ENCODE results near the gene ERN1.
A peak's percentile ranks its signal among the peaks of the same experiment; 100 is the strongest.
"Not testable (repeated sequence)": the region's sequence is repeated elsewhere in the genome, so short reads cannot be mapped to it uniquely, and the experiment has no call there.

Gene ERN1

DNA sequence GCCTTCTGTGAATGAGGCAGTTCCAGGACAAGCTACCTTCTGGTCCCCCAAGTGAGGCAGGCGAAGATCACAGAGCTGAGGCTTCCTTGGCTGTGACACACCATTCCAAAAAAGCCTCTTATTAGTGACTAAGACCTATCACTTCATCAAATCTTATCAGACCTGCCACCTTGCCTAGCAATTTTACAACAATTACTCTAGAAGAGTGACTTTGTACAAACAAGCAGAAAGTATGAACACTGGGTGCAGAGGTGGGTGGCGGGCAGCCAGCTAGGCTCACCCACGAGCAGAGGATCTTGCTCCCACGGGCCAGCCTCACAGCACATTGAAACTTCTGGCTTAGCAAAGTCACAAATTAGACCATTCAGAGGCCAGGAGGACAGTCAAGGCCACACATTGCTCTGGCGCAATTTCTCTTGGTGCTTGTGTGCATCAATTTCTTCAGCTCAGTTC lies 107.3 kb downstream of the ERN1 start:
- DNase-seq, result no peak

DNA sequence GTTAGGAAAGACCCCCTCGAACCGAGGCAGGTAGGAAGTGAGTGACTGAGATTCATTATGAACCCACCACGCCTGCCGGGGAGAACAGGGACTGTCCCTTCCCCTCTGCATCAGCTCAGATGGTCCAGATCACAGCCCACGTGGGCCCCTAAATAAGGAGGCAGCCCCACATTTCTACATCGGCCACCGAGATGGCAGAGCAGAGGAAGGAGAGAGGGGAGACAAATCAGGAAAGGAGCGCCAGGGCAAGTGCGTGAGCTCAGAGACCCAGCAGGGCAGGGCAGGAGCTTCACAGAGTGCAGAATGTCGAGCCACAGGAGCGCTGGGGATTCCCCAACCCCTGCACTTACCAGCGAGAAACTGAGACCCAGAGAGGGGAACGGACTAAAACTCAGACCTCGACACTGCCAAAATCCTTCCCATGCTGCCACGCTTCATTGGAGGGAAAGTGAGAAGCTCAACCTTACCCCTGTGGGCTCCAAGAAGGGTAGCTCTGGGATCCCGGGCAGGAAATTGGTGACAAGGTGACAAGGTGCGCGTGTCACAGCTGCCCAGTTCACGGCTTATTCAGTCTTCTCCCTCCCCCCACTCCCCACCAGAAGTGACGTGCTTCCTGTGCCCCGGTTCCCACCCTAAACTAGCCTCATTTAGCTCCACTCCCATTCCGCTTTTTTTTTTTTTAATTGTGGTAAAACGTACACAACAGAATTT lies 109.7 kb downstream of the ERN1 start, which contains the start of gene ICAM2:
TSS of gene ICAM2 (minus strand) at position 578 of the 711 bp plus-strand sequence. CDS start 13,942 bp downstream, outside the sequence.
- peak; percentile 76 for DNase-seq

GRCh38 chr17:64019551-64019961 lies 110.4 kb downstream of the ERN1 start:
- DNase-seq, result not testable (repeated sequence)

DNA sequence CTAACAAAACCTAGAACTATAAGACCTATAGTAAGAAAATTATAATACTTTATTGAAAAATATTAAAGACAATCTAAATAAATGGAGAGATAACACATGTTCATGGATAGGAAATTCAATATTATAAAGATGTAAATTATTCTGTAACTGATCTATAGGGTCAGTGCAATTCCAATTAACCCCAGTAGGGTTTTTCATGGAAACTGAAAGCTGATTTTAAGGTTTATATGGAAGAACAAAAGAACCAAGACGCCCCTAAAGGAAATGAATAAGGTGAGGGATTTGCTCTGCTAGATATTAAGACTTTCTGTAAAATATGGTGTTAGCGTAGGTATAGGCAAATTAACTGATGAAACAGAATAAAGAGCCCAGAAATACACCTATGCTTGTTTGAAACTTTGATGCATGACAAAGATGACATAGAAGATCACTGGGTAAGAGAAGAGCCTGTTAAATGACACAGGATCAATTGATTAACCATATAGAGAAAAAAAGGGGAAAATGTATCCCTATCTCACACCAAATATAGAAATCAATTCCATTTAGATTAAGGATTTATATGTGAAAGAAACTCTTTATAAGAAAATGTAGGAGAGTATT lies 112.5 kb downstream of the ERN1 start:
- no peak for DNase-seq

DNA sequence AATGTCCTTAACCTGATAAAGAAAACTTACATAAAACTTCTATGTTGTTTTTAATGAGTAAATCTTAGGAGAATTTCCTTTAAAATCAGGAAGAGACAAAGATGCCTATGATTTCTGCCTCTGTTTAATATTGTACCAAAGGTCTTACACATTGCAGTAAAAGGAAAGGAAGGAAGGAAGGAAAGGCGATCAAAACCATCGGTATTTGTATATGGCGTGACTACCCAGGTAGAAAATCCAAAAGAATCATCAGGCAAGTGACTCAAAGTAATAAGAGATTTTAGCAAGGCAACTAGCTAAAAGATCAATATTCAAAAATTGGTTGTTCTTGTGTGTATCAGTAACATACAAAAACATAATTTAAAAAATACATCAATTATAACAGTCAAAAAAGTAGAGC lies 113.0 kb downstream of the ERN1 start:
- no peak for DNase-seq

DNA sequence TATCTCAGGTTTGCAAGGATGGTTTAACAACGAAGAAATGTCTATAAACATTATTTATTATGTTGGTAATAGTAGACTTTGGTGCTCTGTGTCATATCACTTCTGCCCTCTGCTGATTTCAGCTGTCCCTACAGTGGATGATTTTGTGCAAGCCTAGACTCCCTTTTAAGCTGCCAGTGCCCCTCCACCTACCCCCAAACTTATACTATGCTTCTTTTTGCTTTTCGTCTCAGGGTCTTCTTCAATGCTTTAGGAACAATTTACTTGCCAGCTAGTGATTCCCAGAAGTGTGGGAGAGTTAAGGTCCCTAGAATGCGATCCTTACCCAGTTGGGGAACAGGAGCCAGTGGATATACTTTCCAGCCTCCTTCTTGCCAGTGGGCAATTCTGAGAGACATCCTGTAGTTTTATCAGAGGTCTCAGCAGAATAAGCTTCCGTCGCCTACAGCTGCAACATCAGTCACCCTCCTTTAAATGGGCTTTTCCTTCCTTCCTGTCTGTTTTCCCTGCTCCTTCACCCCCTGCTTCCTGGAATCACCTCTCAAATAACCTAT lies 113.6 kb downstream of the ERN1 start:
- no peak for DNase-seq

DNA sequence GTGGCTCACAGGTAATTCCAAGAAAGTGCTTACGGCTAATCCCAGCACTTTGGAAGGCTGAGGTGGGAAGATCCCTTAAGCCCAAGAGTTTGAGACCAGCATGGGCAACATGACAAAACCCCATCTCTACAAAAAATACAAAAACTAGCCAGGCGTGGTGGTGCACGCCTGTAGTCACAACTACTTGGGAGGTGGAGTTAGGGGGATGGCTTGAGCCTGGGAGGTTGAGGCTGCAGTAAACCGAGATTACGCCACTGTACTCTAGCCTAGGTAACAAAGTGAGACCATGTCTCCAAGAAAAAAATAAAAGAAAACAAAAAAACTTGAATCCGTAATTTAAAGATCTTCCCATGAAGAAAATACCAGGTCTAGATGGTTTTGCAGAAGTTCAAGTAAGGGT lies 114.5 kb downstream of the ERN1 start:
- no peak for DNase-seq

GRCh38 chr17:64009571-64010402 lies 120.2 kb downstream of the ERN1 start:
- DNase-seq, result no peak

- no peak for DNase-seq
Observed at GRCh38 chr17:64008830-64009229, 121.1 kb downstream of the ERN1 start.

GRCh38 chr17:64008346-64008745 lies 121.6 kb downstream of the ERN1 start:
- DNase-seq, result no peak

DNA sequence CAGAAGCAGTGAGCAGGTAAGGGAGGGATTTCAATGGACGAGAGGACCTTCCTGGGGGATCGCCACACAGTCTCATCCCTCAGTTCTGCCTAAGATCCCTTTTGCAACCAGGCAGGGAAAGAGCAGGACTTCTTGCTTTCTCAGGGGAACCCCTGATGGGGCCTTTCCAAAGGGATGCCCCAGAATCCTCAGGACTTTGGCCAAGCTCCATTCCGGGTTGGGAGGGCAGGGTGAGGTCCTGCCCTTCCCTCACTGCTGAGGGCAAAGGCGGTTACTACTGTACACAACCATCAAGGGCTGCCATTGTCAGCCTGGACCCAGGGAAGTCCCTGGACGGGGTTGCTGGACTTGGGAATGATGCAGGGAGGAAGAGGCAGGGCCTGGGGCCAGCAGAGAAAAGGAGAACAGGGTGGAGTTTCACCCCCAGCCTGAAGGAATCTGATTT lies 122.1 kb downstream of the ERN1 start:
- no peak for DNase-seq

- not testable (repeated sequence) for DNase-seq
Observed at GRCh38 chr17:64007089-64007837, 122.7 kb downstream of the ERN1 start.

DNA sequence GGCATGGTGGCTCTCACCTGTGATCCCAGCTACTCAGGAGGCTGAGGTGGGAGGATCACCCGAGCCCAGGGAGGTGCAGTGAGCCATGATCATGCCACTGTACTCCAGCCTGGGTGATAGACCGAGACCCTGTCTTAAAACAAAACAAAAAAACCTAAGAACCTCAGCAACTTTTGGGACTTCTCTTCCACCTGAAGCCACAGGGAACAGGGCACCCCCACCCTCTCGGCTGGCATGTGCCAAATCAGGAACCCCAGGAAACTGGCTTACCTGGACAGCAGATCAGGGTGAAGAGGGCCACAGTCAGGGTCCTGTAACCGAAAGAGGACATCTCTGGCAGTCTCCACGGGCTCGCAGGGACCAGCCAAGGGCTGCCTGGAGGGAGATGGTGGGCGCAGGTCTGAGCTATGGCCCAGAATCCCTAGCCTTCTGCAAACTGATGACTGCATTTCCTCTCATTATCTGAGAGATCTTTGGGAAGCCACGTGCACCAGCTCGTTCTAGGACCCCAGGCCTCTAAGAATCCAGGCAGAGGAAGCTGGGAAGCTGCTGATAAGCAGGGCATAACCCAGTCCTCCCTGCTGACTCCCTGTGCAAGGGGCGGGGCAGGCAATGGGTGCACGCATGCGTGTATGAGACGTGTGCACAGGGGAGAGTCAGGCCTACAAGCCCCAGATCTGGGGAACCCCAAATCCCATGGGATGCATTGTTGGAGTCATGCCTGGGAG lies 123.4 kb downstream of the ERN1 start:
- DNase-seq, result no peak

DNA sequence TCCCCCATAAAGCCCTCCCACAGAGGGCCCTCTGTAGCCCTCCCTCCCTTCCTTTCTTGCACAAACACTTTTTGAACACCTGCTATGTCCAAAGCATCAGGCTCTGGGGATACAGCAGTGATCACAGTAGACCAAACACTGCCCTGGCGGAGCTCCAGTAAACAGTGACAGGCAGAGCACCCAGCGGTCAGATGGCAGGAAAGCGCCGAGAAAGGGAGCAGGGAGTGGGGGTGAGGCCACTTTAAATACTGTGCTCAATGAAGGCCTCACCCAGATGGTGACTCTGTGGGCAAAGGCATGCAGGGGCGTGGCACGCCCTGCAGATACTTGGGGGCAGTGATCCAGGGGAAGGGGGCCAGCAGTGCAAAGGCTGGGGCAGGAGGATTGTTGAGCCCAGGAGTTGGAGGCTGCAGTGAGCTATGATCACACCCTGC lies 124.2 kb downstream of the ERN1 start:
- no peak for DNase-seq

DNA sequence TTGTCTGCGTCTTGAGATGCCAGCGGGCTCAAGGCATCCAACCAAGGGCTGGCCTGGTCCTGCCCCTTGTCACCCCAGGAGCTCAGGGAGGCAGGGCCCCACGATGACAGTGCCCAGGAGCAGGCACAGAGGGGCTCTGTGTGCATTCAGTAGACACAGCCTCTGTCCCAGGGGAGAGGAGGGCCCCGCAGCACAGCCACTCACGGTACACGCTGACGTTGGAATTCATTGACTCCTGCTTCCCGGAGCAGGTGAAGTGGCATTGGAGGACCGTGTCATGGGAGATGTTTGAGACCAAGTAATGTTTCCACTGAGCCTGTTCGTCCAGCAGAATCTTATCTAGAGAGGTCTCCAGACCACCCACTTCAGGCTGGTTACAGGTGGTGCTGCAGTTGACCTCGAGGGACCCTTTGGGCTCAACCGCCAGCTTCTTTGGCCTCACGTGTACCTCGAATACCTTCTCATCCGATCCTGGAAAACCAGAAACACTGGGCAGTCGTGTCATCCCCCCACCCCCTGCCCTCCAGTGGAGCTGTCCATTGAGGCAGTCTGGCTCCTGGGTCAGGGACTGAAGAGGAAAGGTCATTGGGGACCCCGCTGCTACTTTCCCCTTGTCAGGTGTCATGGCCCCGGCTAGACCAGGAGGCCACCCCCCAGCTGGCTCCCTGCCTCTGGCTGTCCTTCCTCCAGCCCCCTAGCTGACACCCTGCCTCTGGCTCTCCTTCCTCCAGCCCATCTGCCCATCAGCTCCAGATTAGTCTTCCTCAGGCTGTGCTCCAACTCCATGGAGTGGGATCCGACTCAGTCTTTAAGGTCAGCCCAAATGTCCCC lies 124.8 kb downstream of the ERN1 start:
- DNase-seq, result no peak

DNA sequence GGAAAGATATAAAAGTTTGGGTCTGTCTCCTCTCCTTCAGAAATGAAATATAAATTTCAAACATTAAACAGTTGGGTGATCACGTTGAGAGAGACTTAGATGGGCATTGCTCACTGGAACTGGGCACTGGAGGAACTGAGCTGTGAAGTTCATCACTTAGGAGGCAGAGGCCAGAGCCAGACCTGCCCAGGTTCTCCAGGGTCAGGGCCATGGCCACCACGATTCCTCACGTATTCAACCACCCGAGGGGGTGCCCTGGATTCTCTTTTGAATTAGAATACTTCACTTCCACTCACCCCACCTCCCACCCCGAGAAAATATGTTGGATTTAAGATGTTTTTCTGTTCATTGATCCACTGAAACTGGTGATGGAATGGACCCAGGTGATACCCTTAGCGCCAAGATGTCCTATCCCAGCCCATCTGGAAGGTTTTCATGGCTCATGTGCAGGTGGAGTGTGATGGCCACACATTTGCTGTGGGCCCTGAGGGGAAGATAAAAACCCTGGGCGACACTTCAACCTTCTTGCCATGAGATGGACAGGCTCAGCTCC lies 125.7 kb downstream of the ERN1 start:
- DNase-seq, result no peak

DNA sequence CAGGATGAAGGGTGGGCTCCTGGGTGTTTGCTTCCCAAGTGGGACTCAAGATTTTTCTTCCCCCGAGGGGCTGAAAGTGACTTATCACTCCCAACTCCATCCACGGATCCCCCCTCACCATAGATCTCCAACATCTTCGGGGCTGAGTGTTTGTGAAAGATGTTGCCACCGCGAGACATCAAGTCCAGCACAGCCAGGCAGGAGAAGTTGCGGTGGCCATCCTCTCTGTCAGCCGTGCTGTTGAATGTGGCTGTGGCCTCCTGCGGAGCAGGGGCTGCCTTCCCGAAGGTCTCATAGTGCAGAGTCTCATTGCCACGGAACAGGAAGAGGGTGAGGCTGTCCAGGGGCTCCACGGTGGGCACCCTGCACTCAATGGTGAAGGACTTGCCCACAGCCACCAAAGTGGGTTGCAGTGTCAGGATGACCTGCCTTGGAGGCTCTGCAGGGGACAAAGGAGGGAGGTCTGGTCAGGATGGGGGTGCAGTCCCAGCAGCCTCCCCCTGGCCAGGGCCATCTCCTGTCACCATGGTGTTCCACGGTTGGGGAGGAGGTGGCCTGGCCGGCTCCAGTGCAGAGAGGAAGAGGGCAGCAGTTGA lies 126.3 kb downstream of the ERN1 start:
- no peak for DNase-seq

GRCh38 chr17:64002658-64003525 lies 127.1 kb downstream of the ERN1 start:
- no peak for DNase-seq

Data from stimulated activated CD4-positive, alpha-beta T cell treated with anti-CD3 and anti-CD28 coated beads, Interleukin-4, amount 100 ng/mL, for 1 hour (primary cell).